ENCODE measurements around the gene CCDC60.

DNA sequence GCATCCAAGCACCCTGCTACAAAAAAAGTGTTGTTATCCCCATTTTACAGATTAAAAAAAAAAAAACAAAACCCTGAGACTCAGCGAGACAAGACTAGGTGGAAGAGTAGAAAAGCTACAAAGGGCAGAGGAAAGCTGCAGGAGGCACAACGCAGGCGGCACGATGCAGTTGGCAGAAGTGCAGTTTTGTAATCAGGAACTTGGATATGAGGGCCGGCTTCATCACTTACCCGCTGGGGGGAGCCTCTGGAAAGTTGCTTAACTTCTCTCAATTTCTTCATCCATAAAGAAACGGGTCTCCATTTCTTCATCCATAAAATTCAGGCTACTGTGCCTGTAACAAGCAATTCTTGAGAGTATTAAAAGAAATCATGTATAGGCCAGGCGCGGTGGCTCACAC lies 33.1 kb upstream of the CCDC60 start:
- no peak for TF ChIP-seq L3MBTL2 (conservative IDR thresholded peaks at IDR 0.05)
- no peak for TF ChIP-seq FOXK2 (IDR thresholded peaks at IDR 0.05)
- TF ChIP-seq HDGF (IDR thresholded peaks at IDR 0.05; ENCODE audit: borderline replicate concordance), result no peak
- TF ChIP-seq ELF4 (IDR thresholded peaks at IDR 0.05), result no peak
- TF ChIP-seq FOXA1 (IDR thresholded peaks at IDR 0.05), result no peak
- TF ChIP-seq FOXM1 (IDR thresholded peaks at IDR 0.05; ENCODE audit: borderline replicate concordance), result no peak
- TF ChIP-seq SP1 (IDR thresholded peaks at IDR 0.05), result no peak
- TF ChIP-seq ZNF384 (IDR thresholded peaks at IDR 0.05), result no peak
- TF ChIP-seq SUZ12 (IDR thresholded peaks at IDR 0.05), result no peak
